Epithelial cell of esophagus (primary cell): ENCODE results near the gene SERPINA5.

Experiments
- DNase-seq: peaks from one replicate; pipeline ENCODE4 v3.0.0; 2010; ENCODE audit warnings: low read depth
- H3K4me3 ChIP-seq: 2 replicates; pipeline ENCODE4 v1.5.1; 2011; ENCODE audit warnings: mild to moderate bottlenecking, low read length, control low read depth
- TF ChIP-seq, protein P1 (sequence below): IDR thresholded peaks from 2 replicates; pipeline ENCODE4 v1.5.1; 2011; ENCODE audit warnings: low read depth, mild to moderate bottlenecking, low read length, control low read depth, inconsistent platforms; ENCODE audit not compliant: insufficient read depth; ENCODE audit errors: missing control alignments

SERPINA5 gene

GRCh38 chr14:94545131-94545841 is 35.9 kb upstream of the SERPINA5 start:
- H3K4me3 ChIP-seq: no peak overlapping the region
- TF ChIP-seq, protein P1, sequence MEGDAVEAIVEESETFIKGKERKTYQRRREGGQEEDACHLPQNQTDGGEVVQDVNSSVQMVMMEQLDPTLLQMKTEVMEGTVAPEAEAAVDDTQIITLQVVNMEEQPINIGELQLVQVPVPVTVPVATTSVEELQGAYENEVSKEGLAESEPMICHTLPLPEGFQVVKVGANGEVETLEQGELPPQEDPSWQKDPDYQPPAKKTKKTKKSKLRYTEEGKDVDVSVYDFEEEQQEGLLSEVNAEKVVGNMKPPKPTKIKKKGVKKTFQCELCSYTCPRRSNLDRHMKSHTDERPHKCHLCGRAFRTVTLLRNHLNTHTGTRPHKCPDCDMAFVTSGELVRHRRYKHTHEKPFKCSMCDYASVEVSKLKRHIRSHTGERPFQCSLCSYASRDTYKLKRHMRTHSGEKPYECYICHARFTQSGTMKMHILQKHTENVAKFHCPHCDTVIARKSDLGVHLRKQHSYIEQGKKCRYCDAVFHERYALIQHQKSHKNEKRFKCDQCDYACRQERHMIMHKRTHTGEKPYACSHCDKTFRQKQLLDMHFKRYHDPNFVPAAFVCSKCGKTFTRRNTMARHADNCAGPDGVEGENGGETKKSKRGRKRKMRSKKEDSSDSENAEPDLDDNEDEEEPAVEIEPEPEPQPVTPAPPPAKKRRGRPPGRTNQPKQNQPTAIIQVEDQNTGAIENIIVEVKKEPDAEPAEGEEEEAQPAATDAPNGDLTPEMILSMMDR: no peak
- no peak for DNase-seq

DNA sequence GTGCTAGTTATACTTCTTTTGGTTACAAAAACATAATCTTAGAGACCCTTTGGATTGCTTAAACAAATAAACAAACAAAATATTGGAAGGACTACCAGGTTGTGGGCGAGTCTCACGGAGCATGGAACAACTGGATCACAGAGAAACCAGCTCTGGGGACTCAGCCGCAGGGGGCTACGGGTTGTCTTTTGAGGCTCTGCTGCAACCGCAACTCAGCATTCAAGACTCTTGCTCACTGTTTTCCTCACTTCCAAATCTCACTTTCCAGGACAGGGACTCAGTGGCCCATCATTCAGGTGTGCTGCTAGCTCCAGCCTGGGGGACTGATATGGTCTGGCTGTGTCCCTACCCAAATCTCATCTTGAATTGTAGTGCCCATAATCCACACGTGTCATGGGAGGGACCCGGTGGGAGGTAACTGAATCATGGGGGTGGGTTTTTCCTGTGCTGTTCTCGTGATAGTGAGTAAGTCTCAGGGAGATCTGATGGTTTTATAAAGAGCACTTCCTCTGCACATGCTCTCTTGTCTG is 34.0 kb upstream of the SERPINA5 start:
- DNase-seq: no peak
- no peak overlapping the region for H3K4me3 ChIP-seq
- TF ChIP-seq, protein P1: no peak

- TF ChIP-seq, protein P1: no peak
- H3K4me3 ChIP-seq: no peak overlapping the region
- no peak for DNase-seq
Observed at GRCh38 chr14:94547726-94548125, 33.5 kb upstream of the SERPINA5 start.

DNA sequence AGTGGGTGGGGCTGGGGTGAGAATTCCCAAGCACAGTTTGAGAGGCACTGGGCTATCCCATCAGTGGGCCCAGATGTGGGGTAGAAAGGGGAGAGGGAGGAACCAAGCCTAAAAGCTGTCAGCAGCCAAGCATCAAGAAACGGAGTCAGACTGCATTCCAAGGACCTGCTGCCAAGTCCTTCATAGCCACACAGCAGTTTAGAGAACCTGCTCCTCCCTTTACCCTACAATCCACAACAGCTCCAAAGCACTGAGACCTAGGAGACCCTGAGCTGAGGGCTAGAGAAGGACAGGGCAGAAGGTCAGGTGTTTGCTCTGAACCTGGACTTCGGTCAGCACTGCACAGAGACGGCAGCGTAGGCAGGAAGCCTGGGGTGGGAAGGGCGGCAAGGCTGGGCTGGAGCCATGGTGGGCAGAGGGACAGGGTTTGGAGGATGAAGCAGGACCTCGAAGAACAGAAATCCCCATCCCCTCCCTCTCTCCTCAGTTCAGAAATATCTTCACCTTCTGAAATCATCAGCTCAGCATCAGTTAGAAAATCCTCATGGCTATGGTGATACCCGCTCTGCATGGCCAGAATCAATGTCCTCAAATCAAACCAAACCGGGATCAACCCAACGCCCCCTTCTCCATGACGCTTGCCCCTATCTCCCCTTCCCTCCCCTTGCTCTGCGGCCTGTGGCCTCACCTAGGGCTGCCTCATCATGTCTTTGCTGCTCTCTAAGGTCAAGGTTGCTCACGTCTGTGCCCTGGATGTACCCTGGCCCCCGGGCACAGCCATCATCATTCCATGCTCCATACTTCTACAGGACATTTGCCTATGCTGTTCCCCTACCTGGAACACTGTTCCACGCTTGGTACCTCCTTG is 32.9 kb upstream of the SERPINA5 start:
- H3K4me3 ChIP-seq: no peak overlapping the region
- TF ChIP-seq, protein P1: no peak
- no peak for DNase-seq

- DNase-seq: peak; percentile 49
- no peak overlapping the region for H3K4me3 ChIP-seq
- TF ChIP-seq, protein P1: peak; percentile 78
Observed at GRCh38 chr14:94548999-94549985, 31.9 kb upstream of the SERPINA5 start.

GRCh38 chr14:94550041-94550440 is 31.2 kb upstream of the SERPINA5 start:
- no peak for DNase-seq
- no peak overlapping the region for H3K4me3 ChIP-seq
- TF ChIP-seq, protein P1: no peak
